Liver (tissue), 9 donors: ENCODE measurements around the gene SLC12A7. TPM values are rescaled to one million over a fixed set of nuclear protein-coding genes. Genes with fewer than 3 reads are reported as not detected.

Experiments
- DNase-seq: peaks from one replicate; pipeline ENCODE4 v3.0.0-alpha.2; 2017; ENCODE audit warnings: low spot score
- H3K27ac ChIP-seq, 2 donors: one replicate each; pipeline ENCODE4 v1.7.0; 2013; ENCODE audit warnings: inconsistent platforms in 2 of 2, low read length in 2 of 2, control low read depth in 1 of 2, low read depth in 1 of 2, mild to moderate bottlenecking in 1 of 2
- H3K27me3 ChIP-seq, 4 donors: one replicate each; pipeline versions ENCODE4 v1.6.1 to v1.7.0; 2013; ENCODE audit warnings: low read length in 3 of 4, inconsistent platforms in 1 of 4, mild to moderate bottlenecking in 1 of 4, moderate library complexity in 1 of 4; ENCODE audit not compliant: control insufficient read depth in 4 of 4, insufficient read depth in 4 of 4
- H3K36me3 ChIP-seq, 4 donors: one replicate each; pipeline versions ENCODE4 v1.6.1 to v1.7.0; 2013; ENCODE audit warnings: low read length in 3 of 4, mild to moderate bottlenecking in 3 of 4, low read depth in 1 of 4, moderate library complexity in 1 of 4; ENCODE audit not compliant: control insufficient read depth in 4 of 4, insufficient read depth in 3 of 4
- H3K4me1 ChIP-seq, 4 donors: one replicate each; pipeline versions ENCODE4 v1.6.1 to v1.7.0; 2013; ENCODE audit warnings: low read length in 3 of 4, mild to moderate bottlenecking in 3 of 4, moderate library complexity in 1 of 4; ENCODE audit not compliant: control insufficient read depth in 4 of 4, insufficient read depth in 4 of 4
- H3K4me3 ChIP-seq, 3 donors: one replicate each; pipeline versions ENCODE4 v1.6.1 to v1.7.0; 2013; ENCODE audit warnings: low read length in 3 of 3, control low read depth in 1 of 3, low read depth in 1 of 3, mild to moderate bottlenecking in 1 of 3
- H3K9ac ChIP-seq, 2 donors: one replicate each; pipeline ENCODE4 v1.7.0; 2013; ENCODE audit warnings: low read length in 2 of 2, mild to moderate bottlenecking in 2 of 2, moderate library complexity in 2 of 2, control low read depth in 1 of 2, low read depth in 1 of 2
- H3K9me3 ChIP-seq, 4 donors: one replicate each; pipeline versions ENCODE4 v1.6.1 to v1.7.0; 2013; ENCODE audit warnings: low read length in 3 of 4; ENCODE audit not compliant: control insufficient read depth in 4 of 4
- ATF3 ChIP-seq: IDR thresholded peaks from 2 replicates; pipeline ENCODE4 v1.6.1; 2016; ENCODE audit warnings: antibody characterized with exemption
- CTCF ChIP-seq: fragments of 150-350 bp; IDR thresholded peaks from 2 replicates; pipeline ENCODE4 v1.5.1; 2017; ENCODE audit warnings: improper control_type of control experiment, low read depth, low read length; ENCODE audit not compliant: missing input control
- FOXA1 ChIP-seq: IDR thresholded peaks from 2 replicates; pipeline ENCODE4 v1.6.1; 2016; ENCODE audit warnings: antibody characterized with exemption
- FOXA2 ChIP-seq: IDR thresholded peaks from 2 replicates; pipeline ENCODE4 v1.6.1; 2016; ENCODE audit warnings: antibody characterized with exemption
- GABPA ChIP-seq, 2 donors: IDR thresholded peaks in 1 of 2; conservative IDR thresholded peaks in 1 of 2; 2 replicates each; pipeline ENCODE4 v1.6.1; 2016; ENCODE audit warnings: antibody characterized with exemption in 2 of 2, mild to moderate bottlenecking in 1 of 2, moderate library complexity in 1 of 2
- HNF4A ChIP-seq, 2 donors: conservative IDR thresholded peaks; 2 replicates each; pipeline ENCODE4 v1.6.1; 2016; ENCODE audit warnings: antibody characterized with exemption in 2 of 2, mild to moderate bottlenecking in 2 of 2
- JUND ChIP-seq, 2 donors: IDR thresholded peaks; 2 replicates each; pipeline ENCODE4 v1.6.1; 2016; ENCODE audit warnings: antibody characterized with exemption in 2 of 2
- RAD21 ChIP-seq, 2 donors: IDR thresholded peaks; 2 replicates each; pipeline ENCODE4 v1.6.1; 2016; ENCODE audit warnings: antibody characterized with exemption in 2 of 2, mild to moderate bottlenecking in 2 of 2
- RXRA ChIP-seq, 2 donors: IDR thresholded peaks; 2 replicates each; pipeline ENCODE4 v1.6.1; 2017 to 2018; ENCODE audit warnings: antibody characterized with exemption in 2 of 2, mild to moderate bottlenecking in 1 of 2
- SP1 ChIP-seq: IDR thresholded peaks from 2 replicates; pipeline ENCODE4 v1.6.1; 2018; ENCODE audit warnings: antibody characterized with exemption, mild to moderate bottlenecking
- TAF1 ChIP-seq: conservative IDR thresholded peaks from 2 replicates; pipeline ENCODE4 v1.6.1; 2016; ENCODE audit warnings: antibody characterized with exemption, mild to moderate bottlenecking
- YY1 ChIP-seq: IDR thresholded peaks from 2 replicates; pipeline ENCODE4 v1.6.1; 2016; ENCODE audit warnings: antibody characterized with exemption, mild to moderate bottlenecking
- ZBTB33 ChIP-seq: IDR thresholded peaks from 2 replicates; pipeline ENCODE4 v1.6.1; 2016; ENCODE audit warnings: antibody characterized with exemption
- WGBS: extraction: QIAGEN DNeasy Blood & Tissue Kit; methylation state at CpG from one replicate; pipeline ENCODE4 v1.1.7; 2013; 5-methylcytosine and 5-hydroxymethylcytosine counted together
- polyA plus RNA-seq, 2 donors: library from polyadenylated mRNA; stranded (reverse) in 1 of 2; unstranded in 1 of 2; fragments of 200-250 nt in 1 of 2; fragments of >200 nt in 1 of 2; fragmentation: Nextera tagmentation in 1 of 2; extraction: Ambion mirVana in 1 of 2; gene quantifications; one replicate each; pipeline versions ENCODE4 v1.2.1 to v1.2.3, GENCODE V29; 2013 to 2015
- total RNA-seq, 2 donors: library from RNA; depleted of rRNA; stranded (reverse); fragments of >200 nt; gene quantifications; one replicate each; pipeline ENCODE4 v1.2.3, GENCODE V29; 2014
- TF ChIP-seq, protein P1 (sequence below): IDR thresholded peaks from 2 replicates; pipeline ENCODE4 v1.6.1; 2016; ENCODE audit warnings: antibody characterized with exemption
- donor health status: healthy.
- donor health status: healthy.
- donor health status: healthy.
- donor health status: healthy.
- donor health status: healthy.

Gene SLC12A7
- total and polyA plus RNA-seq, 4 donors: 12.3 to 64.2 (median 28.9) TPM

GRCh38 chr5:1116109-1116740, 4.4 kb upstream of the SLC12A7 start:
- no peaks in the 10 kb centered on the region for H3K36me3 ChIP-seq
- H3K9ac ChIP-seq: no peak overlapping the region
- H3K27me3 ChIP-seq: no peaks in the 10 kb centered on the region
- H3K27ac ChIP-seq: no peak overlapping the region
- no peak overlapping the region for H3K4me3 ChIP-seq
- H3K9me3 ChIP-seq: no peaks in the 10 kb centered on the region
- no peak for DNase-seq
- 94% methylated on average over 19 of the region's 19 CpGs for WGBS
- peaks cover 2 to 22% (median 15%) of the 10 kb centered on the region in 4 donors for H3K4me1 ChIP-seq
- TF ChIP-seq FOXA1 (no peak), TAF1 (no peak), FOXA2 (no peak), ATF3 (no peak), CTCF (no peak), RAD21 (IDR thresholded peaks at IDR 0.05) (no peak)

DNA sequence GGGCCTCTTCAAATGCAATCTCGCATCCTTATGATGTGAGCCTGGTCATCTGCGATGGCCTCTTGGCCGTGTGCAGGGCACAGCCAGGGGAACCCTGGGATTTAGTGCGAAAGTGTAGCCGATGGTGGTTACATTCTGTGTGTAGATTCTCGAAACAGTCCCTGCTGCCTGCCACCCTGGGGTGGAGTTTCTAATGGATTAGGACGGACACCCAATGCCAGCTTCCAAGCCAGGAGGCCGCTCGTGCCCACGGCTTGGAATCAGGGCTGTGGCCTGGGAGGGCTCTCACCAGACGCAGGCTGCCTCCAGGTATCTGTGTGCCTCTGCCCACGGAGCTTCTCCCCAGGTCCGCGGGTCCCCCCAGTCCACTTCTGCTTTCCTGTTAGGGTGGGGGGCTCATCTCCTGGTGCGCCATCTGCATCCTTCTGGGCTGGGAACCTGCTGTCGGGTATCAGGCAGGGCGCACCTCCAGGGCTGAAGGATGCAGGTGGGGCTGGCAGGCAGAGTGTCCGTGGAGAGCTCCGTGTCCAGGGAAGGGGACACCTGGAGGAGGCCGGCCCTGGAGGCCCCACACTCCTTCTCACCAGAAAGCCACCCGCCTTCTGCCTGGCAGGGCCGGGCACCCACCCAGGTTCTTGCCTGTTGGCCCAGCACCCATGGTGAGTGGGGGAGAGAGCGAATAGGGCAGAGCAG, 3.4 kb upstream of the SLC12A7 start:
- Histone ChIP-seq H3K27me3 (no peaks in the 10 kb centered on the region), H3K36me3 (no peaks in the 10 kb centered on the region), H3K9me3 (no peaks in the 10 kb centered on the region), H3K4me1 (peaks cover 2 to 26% (median 15%) of the 10 kb centered on the region in 4 donors), H3K27ac (no peak overlapping the region), H3K4me3 (no peak overlapping the region), H3K9ac (no peak overlapping the region)
- DNase-seq: no peak
- WGBS: 96% methylated on average over 23 of the region's 23 CpGs
- TF ChIP-seq YY1 (no peak), TAF1 (no peak), CTCF (no peak), SP1 (no peak), HNF4A (conservative IDR thresholded peaks at IDR 0.05) (no peak), RAD21 (IDR thresholded peaks at IDR 0.05) (no peak), JUND (IDR thresholded peaks at IDR 0.05) (no peak), FOXA1 (no peak), GABPA (IDR thresholded peaks at IDR 0.05 in 1 of 2, conservative IDR thresholded peaks at IDR 0.05 in 1 of 2) (no peak), ZBTB33 (no peak), RXRA (IDR thresholded peaks at IDR 0.05) (no peak)
- TF ChIP-seq, protein P1, sequence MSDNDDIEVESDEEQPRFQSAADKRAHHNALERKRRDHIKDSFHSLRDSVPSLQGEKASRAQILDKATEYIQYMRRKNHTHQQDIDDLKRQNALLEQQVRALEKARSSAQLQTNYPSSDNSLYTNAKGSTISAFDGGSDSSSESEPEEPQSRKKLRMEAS: no peak
